ENCODE results near the gene LZTS3.

- TF ChIP-seq CTCF (IDR thresholded peaks at IDR 0.05) = no peak
- TF ChIP-seq POLR2A (IDR thresholded peaks at IDR 0.05) = no peak
Measured at GRCh38 chr20:3213226-3213625, 39.9 kb upstream of the LZTS3 start.
